ENCODE data around the gene TLCD1. TPM values are rescaled to one million over a fixed set of nuclear protein-coding genes. Genes with fewer than 3 reads are reported as not detected.
A peak's percentile ranks its signal among the peaks of the same experiment; 100 is the strongest.

TLCD1 gene
- total RNA-seq, 3 donors from 2014 or later: 4.8 to 21.3 (median 16.8) TPM

DNA sequence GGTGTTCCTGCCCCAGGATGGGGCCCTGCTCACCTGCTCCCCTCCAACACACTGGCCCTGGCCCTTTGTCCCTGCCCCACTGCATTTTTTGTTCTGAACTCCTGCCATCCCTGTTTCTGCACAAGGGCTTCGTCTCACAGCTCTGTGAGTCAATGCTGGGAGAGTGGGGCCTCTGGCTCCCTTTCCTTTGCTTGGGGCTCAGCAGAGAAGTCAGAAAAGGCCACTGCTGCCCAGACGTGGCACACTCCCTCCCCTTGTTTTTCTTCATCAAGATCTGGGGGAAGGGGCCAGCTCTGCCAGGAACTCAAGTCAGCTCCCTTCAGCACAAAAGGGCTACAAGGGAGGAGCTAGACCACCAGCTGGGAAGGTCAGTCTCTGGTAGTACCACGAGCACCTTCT is 23.3 kb downstream of the TLCD1 start:
- no peak overlapping the region for H3K4me3 ChIP-seq
- peaks cover 16% of the 10 kb centered on the region for H3K36me3 ChIP-seq (ENCODE audit: low read depth)
- TF ChIP-seq, protein P1, sequence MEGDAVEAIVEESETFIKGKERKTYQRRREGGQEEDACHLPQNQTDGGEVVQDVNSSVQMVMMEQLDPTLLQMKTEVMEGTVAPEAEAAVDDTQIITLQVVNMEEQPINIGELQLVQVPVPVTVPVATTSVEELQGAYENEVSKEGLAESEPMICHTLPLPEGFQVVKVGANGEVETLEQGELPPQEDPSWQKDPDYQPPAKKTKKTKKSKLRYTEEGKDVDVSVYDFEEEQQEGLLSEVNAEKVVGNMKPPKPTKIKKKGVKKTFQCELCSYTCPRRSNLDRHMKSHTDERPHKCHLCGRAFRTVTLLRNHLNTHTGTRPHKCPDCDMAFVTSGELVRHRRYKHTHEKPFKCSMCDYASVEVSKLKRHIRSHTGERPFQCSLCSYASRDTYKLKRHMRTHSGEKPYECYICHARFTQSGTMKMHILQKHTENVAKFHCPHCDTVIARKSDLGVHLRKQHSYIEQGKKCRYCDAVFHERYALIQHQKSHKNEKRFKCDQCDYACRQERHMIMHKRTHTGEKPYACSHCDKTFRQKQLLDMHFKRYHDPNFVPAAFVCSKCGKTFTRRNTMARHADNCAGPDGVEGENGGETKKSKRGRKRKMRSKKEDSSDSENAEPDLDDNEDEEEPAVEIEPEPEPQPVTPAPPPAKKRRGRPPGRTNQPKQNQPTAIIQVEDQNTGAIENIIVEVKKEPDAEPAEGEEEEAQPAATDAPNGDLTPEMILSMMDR (IDR thresholded peaks at IDR 0.05): no peak
- peaks cover 9% of the 10 kb centered on the region for H3K4me1 ChIP-seq (ENCODE audit: low read depth)
- no peak for ATAC-seq
- no peaks in the 10 kb centered on the region for H3K9me3 ChIP-seq
- no peak for DNase-seq
- intact Hi-C loops (cut with DNase I, micrococcal nuclease): no loop called here

DNA sequence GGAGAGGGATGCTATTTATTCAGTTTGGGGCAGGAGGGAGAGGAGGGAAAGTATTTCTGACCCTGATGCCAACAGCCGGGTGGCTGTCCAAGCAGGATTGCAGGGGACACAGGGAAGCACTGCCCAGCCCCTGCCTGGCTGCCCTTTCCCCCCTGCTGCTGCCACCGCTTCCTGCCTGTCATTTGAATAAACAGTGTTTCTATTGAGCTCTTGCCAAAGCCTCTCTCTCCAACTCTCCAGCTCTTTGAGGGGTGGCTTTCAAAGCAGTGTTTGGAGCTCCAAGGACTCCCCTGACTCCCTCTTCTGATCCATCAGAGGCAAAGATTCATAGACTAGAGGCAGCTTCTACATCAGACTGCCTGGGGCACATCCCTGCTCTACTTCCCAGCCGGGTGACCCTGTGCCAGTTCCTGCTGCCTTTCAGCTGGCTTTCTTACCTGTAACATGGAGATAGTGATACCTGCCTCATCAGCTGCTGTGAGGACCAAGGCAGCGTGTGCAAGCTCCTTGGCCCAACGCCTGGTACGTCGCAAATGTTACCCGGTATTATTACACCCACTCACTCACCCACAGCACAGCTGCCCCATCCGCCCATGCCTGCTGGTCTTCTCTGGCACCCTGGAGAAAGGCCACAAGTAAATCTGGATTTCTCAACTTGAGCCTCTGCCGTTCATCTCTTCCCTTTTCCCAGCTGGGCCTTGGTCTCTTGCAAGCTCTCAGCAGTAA is 23.8 kb downstream of the TLCD1 start:
- TF ChIP-seq, protein P1 (IDR thresholded peaks at IDR 0.05): no peak
- H3K4me1 ChIP-seq (ENCODE audit: low read depth): peaks cover 15% of the 10 kb centered on the region
- H3K4me3 ChIP-seq: no peak overlapping the region
- H3K36me3 ChIP-seq (ENCODE audit: low read depth): peaks cover 16% of the 10 kb centered on the region
- no peaks in the 10 kb centered on the region for H3K9me3 ChIP-seq
- DNase-seq: no peak
- ATAC-seq: no peak
- intact Hi-C loops (cut with DNase I, micrococcal nuclease): no loop called here

DNA sequence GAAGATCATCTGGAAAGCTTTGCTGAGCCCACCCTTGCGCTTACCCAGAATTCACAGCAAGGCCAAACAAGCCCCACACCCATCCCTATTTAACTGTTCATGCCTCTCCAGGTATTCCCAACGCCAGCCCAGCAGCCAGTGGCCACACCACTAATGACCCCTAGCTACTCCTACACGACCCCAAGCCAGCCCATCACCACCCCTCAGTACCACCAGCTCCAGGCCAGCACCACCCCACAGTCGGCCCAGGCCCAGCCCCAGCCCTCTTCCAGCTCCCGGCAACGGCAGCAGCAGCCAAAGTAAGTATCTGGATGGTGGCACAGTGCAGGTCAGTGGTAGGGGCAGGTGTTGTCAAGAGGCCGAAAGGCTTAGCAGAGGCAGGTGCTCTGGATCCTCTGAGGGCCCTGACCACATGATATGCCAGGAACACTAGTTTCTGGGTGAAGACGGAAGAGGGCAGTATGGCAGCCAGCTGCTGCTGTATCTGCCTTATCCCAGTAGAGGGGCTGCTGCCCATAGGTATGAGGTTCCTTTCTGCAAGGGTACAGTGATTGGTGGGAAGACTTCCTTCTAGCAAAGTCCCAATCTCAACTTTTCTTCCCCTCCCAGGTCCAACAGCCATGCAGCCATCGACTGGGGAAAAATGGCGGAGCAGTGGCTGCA is 25.1 kb downstream of the TLCD1 start:
- TF ChIP-seq, protein P1 (IDR thresholded peaks at IDR 0.05): no peak
- DNase-seq (no peak), ATAC-seq (no peak)

DNA sequence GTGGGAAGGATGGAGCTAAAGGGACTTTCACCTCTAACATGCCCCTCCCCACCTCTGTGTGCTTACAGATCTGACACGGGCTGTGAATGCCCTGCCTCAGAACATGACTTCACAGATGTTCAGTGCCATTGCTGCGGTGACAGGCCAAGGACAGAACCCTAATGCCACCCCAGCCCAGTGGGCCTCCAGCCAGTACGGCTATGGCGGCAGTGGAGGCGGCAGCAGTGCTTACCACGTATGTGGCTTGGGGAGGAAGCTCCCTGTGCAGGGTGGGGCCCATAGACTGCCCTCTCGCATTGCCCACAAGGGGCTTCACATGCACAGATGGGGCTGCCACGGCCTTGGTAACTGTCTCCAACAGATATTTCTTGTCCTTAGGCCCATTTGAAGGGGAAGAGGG is 25.8 kb downstream of the TLCD1 start:
- no peak for ATAC-seq
- Histone ChIP-seq H3K4me3 (no peak overlapping the region), H3K36me3 (ENCODE audit: low read depth) (peaks cover 16% of the 10 kb centered on the region), H3K4me1 (ENCODE audit: low read depth) (peaks cover 16% of the 10 kb centered on the region), H3K9me3 (no peaks in the 10 kb centered on the region)
- DNase-seq: no peak
- intact Hi-C loops (cut with DNase I, micrococcal nuclease): no loop called here
- TF ChIP-seq, protein P1 (IDR thresholded peaks at IDR 0.05): no peak

More for the DNA sequence above, 25.1 kb downstream of the TLCD1 start:
- Histone ChIP-seq H3K9me3 (no peaks in the 10 kb centered on the region), H3K4me3 (no peak overlapping the region), H3K36me3 (ENCODE audit: low read depth) (peaks cover 16% of the 10 kb centered on the region), H3K4me1 (ENCODE audit: low read depth) (peaks cover 16% of the 10 kb centered on the region)
- intact Hi-C loops (cut with DNase I, micrococcal nuclease): no loop called here

DNA sequence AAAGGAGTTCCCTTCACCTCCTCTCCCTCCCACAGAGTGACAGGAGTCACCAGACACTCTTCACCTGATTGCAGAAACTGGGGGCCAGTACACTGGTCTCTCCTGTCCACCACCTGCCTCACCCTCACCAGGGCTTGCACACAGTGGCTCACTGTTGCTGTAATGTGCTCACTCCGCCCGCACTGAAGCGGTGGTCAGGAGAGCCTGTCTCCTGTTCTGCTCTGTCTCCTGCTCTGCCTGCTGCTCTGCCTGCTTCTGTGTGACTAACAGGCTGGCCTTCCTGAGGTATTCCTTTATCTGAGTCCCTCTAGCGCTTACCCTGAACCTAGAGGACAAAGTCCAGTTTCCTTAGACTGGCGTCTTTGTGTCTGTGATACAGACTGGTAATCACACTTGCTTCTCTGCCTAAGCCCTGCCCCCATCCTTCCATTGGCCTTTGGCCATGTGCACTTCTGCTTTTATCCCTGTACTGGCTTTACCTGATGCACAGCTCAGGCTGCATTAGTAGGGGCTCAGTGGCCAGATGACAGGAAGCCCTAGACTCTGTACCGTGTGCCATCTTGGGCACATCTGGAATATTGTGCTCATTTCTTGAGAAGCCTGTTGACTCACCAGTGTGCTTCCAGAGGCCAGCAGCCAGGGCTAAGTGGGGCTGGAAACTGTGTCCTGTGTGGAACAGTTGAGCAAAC is 27.6 kb downstream of the TLCD1 start:
- H3K9me3 ChIP-seq: no peaks in the 10 kb centered on the region
- H3K36me3 ChIP-seq (ENCODE audit: low read depth): peaks cover 16% of the 10 kb centered on the region
- ATAC-seq (peak; percentile 97), DNase-seq (peak; percentile 73 to 95 (median 89))
- TF ChIP-seq, protein P1 (IDR thresholded peaks at IDR 0.05): no peak
- peaks cover 16% of the 10 kb centered on the region for H3K4me1 ChIP-seq (ENCODE audit: low read depth)
- intact Hi-C loops (cut with DNase I, micrococcal nuclease): no loop called here
- H3K4me3 ChIP-seq: no peak overlapping the region

Measured in mucosa of descending colon (tissue), 3 donors.